Panc1 (cell line): ENCODE measurements around the gene ZNF48. TPM values are rescaled to one million over a fixed set of nuclear protein-coding genes. Genes with fewer than 3 reads are reported as not detected.

ENCODE experiments used
- ATAC-seq: fragments of 200-7000 bp; cut with Tn5 transposase; 2 replicates; pipeline ENCODE4 v1.9.1; 2020; ENCODE audit warnings: mild to moderate bottlenecking, moderate library complexity
- BruUV-seq: library from RNA; stranded (reverse); fragments of 400-500 nt; replicated peaks from 2 replicates; lab custom pipeline; 2021; lab: Mats Ljungman, UMichigan
- CTCF ChIA-PET: fragments of 300-600 bp; sonication (Branson Sonifier 250); formaldehyde crosslinking; loops from one replicate; lab custom pipeline; 2022; ENCODE audit warnings: antibody characterized with exemption; lab: Charles Lee
- POLR2A ChIA-PET: fragments of 300-600 bp; sonication (Branson Sonifier 250); formaldehyde crosslinking; loops from one replicate; lab custom pipeline; 2022; ENCODE audit warnings: antibody characterized with exemption; lab: Charles Lee
- DNase-seq: peaks from one replicate; pipeline ENCODE4 v3.0.0-alpha.2; 2010; ENCODE audit warnings: low read depth, low spot score
- H3K27ac ChIP-seq: 2 replicates; pipeline ENCODE4 v1.5.1; 2011; ENCODE audit warnings: mild to moderate bottlenecking, low read length, inconsistent platforms
- H3K27me3 ChIP-seq: fragments of 200-500 bp; sonication (Bioruptor generic); 2 replicates; pipeline ENCODE4 v1.6.0; 2014; ENCODE audit warnings: low read length, inconsistent platforms; ENCODE audit not compliant: control insufficient read depth, insufficient read depth
- H3K36me3 ChIP-seq: fragments of 200-500 bp; sonication (Bioruptor generic); 2 replicates; pipeline ENCODE4 v1.5.1; 2014; ENCODE audit warnings: inconsistent platforms, mild to moderate bottlenecking, low read length, moderate library complexity; ENCODE audit not compliant: control insufficient read depth, insufficient read depth
- H3K4me1 ChIP-seq: 2 replicates; pipeline ENCODE4 v1.5.1; 2011; ENCODE audit warnings: inconsistent platforms, mild to moderate bottlenecking, low read length, moderate library complexity; ENCODE audit not compliant: control insufficient read depth, insufficient read depth
- H3K4me3 ChIP-seq, 2 experiments: 2 replicates each; pipeline ENCODE4 v1.5.1; 2011 to 2012; ENCODE audit warnings: low read depth in 2 of 2, low read length in 2 of 2, mild to moderate bottlenecking in 2 of 2, inconsistent platforms in 1 of 2, moderate library complexity in 1 of 2
- H3K9me3 ChIP-seq: fragments of 200-500 bp; sonication (Bioruptor generic); 2 replicates; pipeline ENCODE4 v1.5.1; 2014; ENCODE audit warnings: low read depth, mild to moderate bottlenecking, inconsistent platforms, low read length, moderate library complexity; ENCODE audit not compliant: control insufficient read depth, insufficient read depth
- POLR2AphosphoS5 ChIP-seq: IDR thresholded peaks from 2 replicates; pipeline ENCODE4 v1.6.1; 2012; ENCODE audit warnings: mild to moderate bottlenecking, low read depth, low read length, moderate library complexity
- SIN3A ChIP-seq: IDR thresholded peaks from 2 replicates; pipeline ENCODE4 v1.6.1; 2012; ENCODE audit warnings: low read depth, mild to moderate bottlenecking, low read length, moderate library complexity, borderline replicate concordance; ENCODE audit not compliant: insufficient read depth
- TCF7L2 ChIP-seq: IDR thresholded peaks from 2 replicates; pipeline ENCODE4 v1.6.1; 2011; ENCODE audit warnings: mild to moderate bottlenecking, low read depth, low read length, inconsistent platforms
- in situ Hi-C: cut with HindIII; loops from 2 replicates; pipeline ENCODE4 v1.10.0; 2016; ENCODE audit warnings: low sequenced_read_pairs, low pct_unique_long_range_greater_than_20kb
- intact Hi-C: fragments of 100-400 bp; cut with micrococcal nuclease; formaldehyde crosslinking; loops from one replicate; pipeline ENCODE4 v1.10.0; 2022; ENCODE audit not compliant: unreplicated experiment
- total RNA-seq: library from RNA; stranded (reverse); gene quantifications from one replicate; pipeline ENCODE4 v1.2.1, GENCODE V29; 2021; ENCODE audit not compliant: unreplicated experiment
- TF ChIP-seq, protein P1 (sequence below): fragments of 450-650 bp; IDR thresholded peaks from 2 replicates; pipeline ENCODE4 v1.5.1; 2017; ENCODE audit warnings: mild to moderate bottlenecking
- TF ChIP-seq, protein P2 (sequence below), 2 experiments: IDR thresholded peaks; 2 replicates each; pipeline ENCODE4 v1.6.1; 2011 to 2012; ENCODE audit warnings: low read depth in 2 of 2, control low read depth in 1 of 2, low read length in 1 of 2, mild to moderate bottlenecking in 1 of 2, moderate library complexity in 1 of 2; ENCODE audit not compliant: insufficient read depth in 1 of 2

The ZNF48 gene
- total RNA-seq, 1 experiment from 2014 or later, result 16.6 TPM

DNA sequence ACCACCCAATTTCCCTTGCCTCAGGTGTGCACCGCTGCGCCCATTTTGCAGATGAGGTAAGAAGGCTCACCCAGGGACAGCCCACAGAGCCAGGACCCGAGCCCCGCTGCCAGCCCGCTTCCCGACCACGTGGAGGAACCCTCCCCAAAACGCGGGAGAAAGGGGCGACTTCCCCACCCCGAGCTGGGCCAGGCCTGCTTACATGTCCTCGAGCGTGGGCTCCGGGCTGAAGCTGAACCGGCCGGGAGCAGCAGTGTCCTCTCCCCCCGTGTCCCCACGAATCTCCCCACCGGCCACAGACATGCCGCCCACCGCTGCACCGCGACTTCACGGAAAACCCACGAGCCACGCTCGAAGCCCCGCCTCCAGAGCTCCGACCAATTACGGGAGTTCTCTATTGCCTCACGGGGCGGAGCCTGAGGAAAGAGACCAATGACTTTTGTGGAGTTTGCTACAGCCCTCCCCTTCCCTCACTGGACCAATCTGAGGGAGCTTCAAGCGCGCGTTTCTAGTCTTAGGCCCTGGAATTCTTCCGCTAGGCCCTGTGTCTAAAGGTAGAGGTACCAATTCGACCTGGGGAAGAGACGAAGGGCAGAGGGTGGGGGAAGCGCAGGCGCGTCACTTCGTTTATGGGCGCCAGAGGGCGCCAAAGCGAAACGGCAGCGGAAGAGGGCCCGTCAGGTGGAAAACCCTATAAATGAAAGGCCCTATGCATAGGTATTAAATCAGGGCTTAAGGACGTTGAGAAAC is 34.6 kb downstream of the ZNF48 start, which contains the start of gene DCTPP1:
Gene DCTPP1 (minus strand): TSS at position 353 of the 750 bp plus-strand sequence. CDS start 50 bp downstream, at position 303.
- no TSS peak for BruUV-seq
- H3K27me3 ChIP-seq, result no peaks in the 10 kb centered on the region
- no peaks in the 10 kb centered on the region for H3K9me3 ChIP-seq
- TF ChIP-seq SIN3A (no peak), POLR2AphosphoS5 (peak; percentile 65)
- TF ChIP-seq, protein P1, sequence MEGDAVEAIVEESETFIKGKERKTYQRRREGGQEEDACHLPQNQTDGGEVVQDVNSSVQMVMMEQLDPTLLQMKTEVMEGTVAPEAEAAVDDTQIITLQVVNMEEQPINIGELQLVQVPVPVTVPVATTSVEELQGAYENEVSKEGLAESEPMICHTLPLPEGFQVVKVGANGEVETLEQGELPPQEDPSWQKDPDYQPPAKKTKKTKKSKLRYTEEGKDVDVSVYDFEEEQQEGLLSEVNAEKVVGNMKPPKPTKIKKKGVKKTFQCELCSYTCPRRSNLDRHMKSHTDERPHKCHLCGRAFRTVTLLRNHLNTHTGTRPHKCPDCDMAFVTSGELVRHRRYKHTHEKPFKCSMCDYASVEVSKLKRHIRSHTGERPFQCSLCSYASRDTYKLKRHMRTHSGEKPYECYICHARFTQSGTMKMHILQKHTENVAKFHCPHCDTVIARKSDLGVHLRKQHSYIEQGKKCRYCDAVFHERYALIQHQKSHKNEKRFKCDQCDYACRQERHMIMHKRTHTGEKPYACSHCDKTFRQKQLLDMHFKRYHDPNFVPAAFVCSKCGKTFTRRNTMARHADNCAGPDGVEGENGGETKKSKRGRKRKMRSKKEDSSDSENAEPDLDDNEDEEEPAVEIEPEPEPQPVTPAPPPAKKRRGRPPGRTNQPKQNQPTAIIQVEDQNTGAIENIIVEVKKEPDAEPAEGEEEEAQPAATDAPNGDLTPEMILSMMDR, result peak; percentile 95
- peaks cover 6% of the 10 kb centered on the region; the same call in 1 of the 2 replicates for H3K36me3 ChIP-seq
- ATAC-seq (peak; percentile 99), DNase-seq (peak; percentile 99)
- peak within 1 kb of the TSS; percentile 91 for H3K27ac ChIP-seq
- peak within 1 kb of the TSS; percentile 86 to 99 for H3K4me3 ChIP-seq
- intact Hi-C loops, result loop anchor here (5.0 kb wide), 2 partner anchors 182 to 197 kb away; partner anchors contain the start of gene ZNF689
- H3K4me1 ChIP-seq, result peaks cover 9% of the 10 kb centered on the region
- CTCF ChIA-PET, result interaction anchor here (0.6 to 1.5 kb wide), 17 partner anchors 11 to 261 kb away, joined by 3 to 14 read pairs (median 4); partner anchors contain the start of genes ZNF48, ZNF689 and ZNF764
- in situ Hi-C loops, result no loop called here
- POLR2A ChIA-PET, result interaction anchor here (0.5 to 0.9 kb wide), 6 partner anchors 101 to 204 kb away, joined by 3 to 6 read pairs (median 3); no protein-coding TSS in a partner anchor

DNA sequence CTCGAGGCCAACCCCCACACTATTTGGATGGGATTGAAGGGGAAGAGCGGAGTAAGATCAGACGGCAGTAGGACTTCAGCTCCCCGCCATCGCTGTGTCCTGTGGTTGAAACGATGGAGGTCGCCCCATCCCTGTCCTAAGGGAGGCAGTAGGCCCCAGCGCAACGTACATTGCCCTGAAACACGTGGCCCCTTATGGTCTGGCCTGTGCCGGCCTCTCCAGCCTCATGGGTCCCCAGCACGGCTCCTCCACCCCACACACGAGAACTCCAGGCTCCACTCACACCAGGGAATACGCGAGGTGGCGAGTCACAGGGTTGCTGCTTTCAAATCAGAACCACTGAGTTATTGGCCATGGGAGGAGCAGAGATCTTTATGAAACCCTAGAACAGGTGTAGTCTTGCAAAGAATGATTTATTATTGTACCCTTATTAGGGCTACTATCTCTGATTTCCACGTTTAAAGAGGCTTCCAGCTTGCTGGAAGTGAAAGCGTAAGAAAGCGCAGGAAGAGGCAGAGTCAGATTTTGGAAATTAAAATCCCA is 35.3 kb downstream of the ZNF48 start:
- TF ChIP-seq, protein P1, result no peak; the same call in 1 of the 2 replicates
- TF ChIP-seq POLR2AphosphoS5 (no peak), SIN3A (no peak), TCF7L2 (no peak)
- TF ChIP-seq, protein P2, sequence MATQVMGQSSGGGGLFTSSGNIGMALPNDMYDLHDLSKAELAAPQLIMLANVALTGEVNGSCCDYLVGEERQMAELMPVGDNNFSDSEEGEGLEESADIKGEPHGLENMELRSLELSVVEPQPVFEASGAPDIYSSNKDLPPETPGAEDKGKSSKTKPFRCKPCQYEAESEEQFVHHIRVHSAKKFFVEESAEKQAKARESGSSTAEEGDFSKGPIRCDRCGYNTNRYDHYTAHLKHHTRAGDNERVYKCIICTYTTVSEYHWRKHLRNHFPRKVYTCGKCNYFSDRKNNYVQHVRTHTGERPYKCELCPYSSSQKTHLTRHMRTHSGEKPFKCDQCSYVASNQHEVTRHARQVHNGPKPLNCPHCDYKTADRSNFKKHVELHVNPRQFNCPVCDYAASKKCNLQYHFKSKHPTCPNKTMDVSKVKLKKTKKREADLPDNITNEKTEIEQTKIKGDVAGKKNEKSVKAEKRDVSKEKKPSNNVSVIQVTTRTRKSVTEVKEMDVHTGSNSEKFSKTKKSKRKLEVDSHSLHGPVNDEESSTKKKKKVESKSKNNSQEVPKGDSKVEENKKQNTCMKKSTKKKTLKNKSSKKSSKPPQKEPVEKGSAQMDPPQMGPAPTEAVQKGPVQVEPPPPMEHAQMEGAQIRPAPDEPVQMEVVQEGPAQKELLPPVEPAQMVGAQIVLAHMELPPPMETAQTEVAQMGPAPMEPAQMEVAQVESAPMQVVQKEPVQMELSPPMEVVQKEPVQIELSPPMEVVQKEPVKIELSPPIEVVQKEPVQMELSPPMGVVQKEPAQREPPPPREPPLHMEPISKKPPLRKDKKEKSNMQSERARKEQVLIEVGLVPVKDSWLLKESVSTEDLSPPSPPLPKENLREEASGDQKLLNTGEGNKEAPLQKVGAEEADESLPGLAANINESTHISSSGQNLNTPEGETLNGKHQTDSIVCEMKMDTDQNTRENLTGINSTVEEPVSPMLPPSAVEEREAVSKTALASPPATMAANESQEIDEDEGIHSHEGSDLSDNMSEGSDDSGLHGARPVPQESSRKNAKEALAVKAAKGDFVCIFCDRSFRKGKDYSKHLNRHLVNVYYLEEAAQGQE (IDR thresholded peaks at IDR 0.05; ENCODE audit: insufficient read depth in 1 of 2, low read depth in 2 of 2, low read length in 1 of 2), result no peak
- peak overlapping the region; percentile 12 to 99 for H3K4me3 ChIP-seq
- peak overlapping the region; percentile 87 for H3K27ac ChIP-seq
- no TSS peak for BruUV-seq
- peaks cover 6% of the 10 kb centered on the region; the same call in 1 of the 2 replicates for H3K36me3 ChIP-seq
- in situ Hi-C loops (no loop called here), intact Hi-C loops (loop anchor here (5.0 kb wide), 2 partner anchors 182 to 197 kb away; partner anchors contain the start of gene ZNF689)
- peak; percentile 60 for ATAC-seq
- no peaks in the 10 kb centered on the region for H3K27me3 ChIP-seq
- H3K4me1 ChIP-seq, result peaks cover 9% of the 10 kb centered on the region
- no peak for DNase-seq
- no peaks in the 10 kb centered on the region for H3K9me3 ChIP-seq
- ChIA-PET CTCF (interaction anchor here (0.6 to 1.5 kb wide), 10 partner anchors 11 to 260 kb away, joined by 3 to 14 read pairs (median 4); partner anchors contain the start of gene ZNF764), POLR2A (interaction anchor here (0.5 to 0.9 kb wide), 3 partner anchors 105 to 204 kb away, joined by 3 to 6 read pairs (median 3); no protein-coding TSS in a partner anchor)
